H1 (cell line): ENCODE measurements around the gene ISCA2. TPM values are rescaled to one million over a fixed set of nuclear protein-coding genes. Genes with fewer than 3 reads are reported as not detected.

Source experiments
- CHD2 ChIP-seq: IDR thresholded peaks from 2 replicates; pipeline ENCODE4 v1.6.1; 2012; ENCODE audit warnings: low read length, improper control_type of control experiment
- JUND ChIP-seq: IDR thresholded peaks from 2 replicates; pipeline ENCODE4 v1.6.1; 2011; ENCODE audit warnings: mild to moderate bottlenecking, improper control_type of control experiment, low read length
- POLR2AphosphoS5 ChIP-seq: IDR thresholded peaks from 2 replicates; pipeline ENCODE4 v1.6.1; 2011; ENCODE audit warnings: low read depth, low read length
- SIRT6 ChIP-seq: IDR thresholded peaks from one replicate; pipeline ENCODE4 v1.7.1; 2012; ENCODE audit warnings: low read length, inconsistent platforms
- USF2 ChIP-seq: IDR thresholded peaks from 2 replicates; pipeline ENCODE4 v1.6.1; 2011; ENCODE audit warnings: low read length, improper control_type of control experiment
- polyA plus RNA-seq, 7 experiments: library from polyadenylated mRNA; depleted of rRNA in 3 of 7; stranded (reverse) in 5 of 7; unstranded in 2 of 7; fragments of >200 nt in 5 of 7; fragments of 200-250 nt in 2 of 7; gene quantifications; 1 replicate in 5 of 7; 2 replicates in 1 of 7; 4 replicates in 1 of 7; pipeline versions ENCODE4 v1.2.1 to v1.2.3, GENCODE V29; 2011 to 2013; ENCODE audit warnings: missing spikeins in 2 of 7, mixed read lengths in 2 of 7
- total RNA-seq: library from RNA; stranded (reverse); fragmentation: NEBNext Ultra II Directional; extraction: Animal tissue kit (Norgen Biotek cat#: 25700); gene quantifications from 2 replicates; pipeline ENCODE4 v1.2.1, GENCODE V29; 2021

ISCA2 gene
- total and polyA plus RNA-seq, 2 of the 8 experiments (the other 6 are each of a cell fraction or from before 2014, with no cell fraction given): 43.5 to 78.6 TPM

GRCh38 chr14:74510223-74510931 lies 16.8 kb downstream of the ISCA2 start (continued):
- TF ChIP-seq USF2 (no peak), POLR2AphosphoS5 (no peak), CHD2 (no peak), SIRT6 (no peak), JUND (no peak)
